ENCODE measurements around the gene FOXE3.

Gene FOXE3

DNA sequence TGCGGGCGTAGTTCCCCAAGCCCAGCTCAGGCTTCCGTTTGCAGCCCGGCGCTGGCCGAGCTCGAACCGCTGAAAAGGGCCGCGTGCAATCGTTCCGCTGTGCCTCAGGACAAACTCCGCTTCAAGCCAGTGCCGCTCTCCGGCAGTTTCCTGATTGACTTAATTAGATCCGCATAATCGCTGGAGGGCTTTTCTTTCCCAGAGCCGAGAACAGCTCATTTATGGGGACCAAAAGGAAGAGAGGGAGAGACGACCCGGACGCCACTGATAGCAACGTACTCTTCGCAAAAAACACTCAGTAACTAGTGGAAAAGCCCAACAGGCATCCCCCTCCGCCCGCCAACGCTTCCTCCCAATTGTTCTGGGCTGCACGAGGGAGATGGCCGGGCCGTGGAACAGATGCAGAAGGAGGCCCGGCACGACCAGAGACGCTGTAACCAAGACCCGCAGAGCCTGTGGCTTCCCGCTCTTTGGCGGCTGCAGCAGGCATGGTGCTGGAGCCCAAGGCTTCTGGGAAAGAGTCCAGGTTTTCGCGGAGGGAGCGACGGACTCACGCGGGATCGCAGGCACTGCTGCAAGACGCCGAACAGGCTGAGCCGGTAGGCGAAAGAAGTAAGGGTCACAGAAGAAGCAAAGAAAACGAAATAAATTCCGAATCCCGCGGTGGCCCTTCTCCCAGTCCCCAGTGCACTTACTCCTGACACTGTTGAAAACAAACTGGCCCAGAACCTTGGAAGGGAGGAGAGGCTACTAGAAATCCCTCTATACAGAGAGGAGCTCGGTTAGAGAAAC, 18.2 kb downstream of the FOXE3 start:
- WGBS (ENCODE audit: extremely low coverage, insufficient coverage, insufficient read length): no CpG with 5 or more reads among the region's 51 CpGs
- no peak overlapping the region for H4K12ac ChIP-seq (ENCODE audit: low read depth, low read length)
- H3K4ac ChIP-seq (ENCODE audit: low read depth, low read length): no peak overlapping the region
- peak overlapping the region; percentile 17 for H2AFZ ChIP-seq (ENCODE audit: insufficient read depth, low read length, poor library complexity)
- no peak overlapping the region for H2BK12ac ChIP-seq (ENCODE audit: low read length)
- H3K9me3 ChIP-seq (ENCODE audit: insufficient read depth, low read depth, low read length): peaks cover 3% of the 10 kb centered on the region
- H4K8ac ChIP-seq (ENCODE audit: low read depth, low read length): no peak overlapping the region
- H3K4me3 ChIP-seq (ENCODE audit: low read depth, low read length): no peak overlapping the region
- H3K23ac ChIP-seq (ENCODE audit: low read length): no peak overlapping the region
- no peak overlapping the region for H3K18ac ChIP-seq (ENCODE audit: low read length)
- DNase-seq: peak in 1 of 2 donors; percentile 44
- H3K79me2 ChIP-seq (ENCODE audit: control insufficient read depth, insufficient read depth, low read length, poor library complexity): no peaks in the 10 kb centered on the region
- H2BK120ac ChIP-seq (ENCODE audit: insufficient read depth, low read length, poor library complexity): no peak overlapping the region
- H4K91ac ChIP-seq (ENCODE audit: low read depth, low read length): no peak overlapping the region
- peak overlapping the region; percentile 20 for H3K4me2 ChIP-seq (ENCODE audit: low read length)
- no peak overlapping the region for H3K27ac ChIP-seq (ENCODE audit: low read depth, low read length)
- no peak overlapping the region for H2AK5ac ChIP-seq (ENCODE audit: low read length)
- H3K27me3 ChIP-seq (ENCODE audit: insufficient read depth, low read length): peaks cover 65% of the 10 kb centered on the region
- H3K14ac ChIP-seq (ENCODE audit: low read length): no peak overlapping the region
- no peak overlapping the region for H2BK5ac ChIP-seq (ENCODE audit: low read depth, low read length, poor library complexity)
- no peaks in the 10 kb centered on the region for H3K36me3 ChIP-seq (ENCODE audit: control insufficient read depth in 1 of 2, insufficient read depth in 2 of 2, low read length in 2 of 2)
- H3K4me1 ChIP-seq (ENCODE audit: control insufficient read depth in 1 of 2, insufficient read depth in 2 of 2, low read length in 2 of 2): peaks cover 10 to 19% of the 10 kb centered on the region in 2 experiments
- no peak overlapping the region for H3K9ac ChIP-seq (ENCODE audit: low read length)
- H3K79me1 ChIP-seq (ENCODE audit: low read length): no peaks in the 10 kb centered on the region

DNA sequence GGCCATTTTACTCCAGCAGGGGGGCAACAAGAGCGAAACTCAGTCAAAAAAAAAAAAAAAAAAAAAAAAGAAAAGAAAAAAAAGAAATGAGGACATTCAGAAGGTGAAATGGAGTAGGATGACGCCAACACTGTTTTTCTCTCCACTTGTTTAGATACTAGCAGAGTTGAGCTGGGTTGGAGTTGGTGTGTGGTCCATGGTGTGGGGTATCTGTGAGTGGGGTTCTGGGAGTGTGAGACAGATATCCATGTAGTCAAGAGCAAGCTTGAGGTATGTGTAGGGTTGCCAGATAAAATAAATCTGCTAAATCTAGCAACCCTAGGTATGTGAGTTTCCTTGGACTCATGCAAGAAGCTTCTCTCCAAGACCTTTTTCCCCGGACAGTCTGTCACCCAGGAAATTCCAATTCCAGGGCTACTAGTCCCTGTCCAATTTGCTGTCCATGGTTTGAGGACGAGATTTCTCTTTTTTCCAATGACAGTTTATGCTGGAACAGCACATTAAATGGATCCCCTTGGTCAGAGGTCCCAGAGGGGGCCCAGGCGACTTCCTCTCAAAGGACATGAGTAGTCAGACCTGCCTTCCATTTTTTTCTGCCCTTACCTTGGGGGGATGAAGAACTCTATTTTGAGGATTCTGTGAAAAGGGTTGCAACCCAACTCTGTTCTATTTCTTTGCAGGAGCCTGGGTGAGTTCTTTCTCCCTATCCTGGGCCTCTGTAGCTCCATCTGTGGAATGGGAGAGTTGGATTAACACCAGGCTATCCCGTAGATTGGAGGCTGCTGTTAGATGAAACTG, 19.6 kb downstream of the FOXE3 start:
- no peak overlapping the region for H2AK5ac ChIP-seq (ENCODE audit: low read length)
- no peak for DNase-seq
- no peak overlapping the region for H3K4me2 ChIP-seq (ENCODE audit: low read length)
- no peak overlapping the region for H4K12ac ChIP-seq (ENCODE audit: low read depth, low read length)
- no peaks in the 10 kb centered on the region for H3K79me2 ChIP-seq (ENCODE audit: control insufficient read depth, insufficient read depth, low read length, poor library complexity)
- H3K4me3 ChIP-seq (ENCODE audit: low read depth, low read length): no peak overlapping the region
- H3K14ac ChIP-seq (ENCODE audit: low read length): no peak overlapping the region
- no peak overlapping the region for H3K18ac ChIP-seq (ENCODE audit: low read length)
- no peak overlapping the region for H3K27ac ChIP-seq (ENCODE audit: low read depth, low read length)
- no peak overlapping the region for H2AFZ ChIP-seq (ENCODE audit: insufficient read depth, low read length, poor library complexity)
- H4K8ac ChIP-seq (ENCODE audit: low read depth, low read length): no peak overlapping the region
- peaks cover 79% of the 10 kb centered on the region for H3K27me3 ChIP-seq (ENCODE audit: insufficient read depth, low read length)
- WGBS (ENCODE audit: extremely low coverage, insufficient coverage, insufficient read length): no CpG with 5 or more reads among the region's 6 CpGs
- H3K36me3 ChIP-seq (ENCODE audit: control insufficient read depth in 1 of 2, insufficient read depth in 2 of 2, low read length in 2 of 2): no peaks in the 10 kb centered on the region
- H4K91ac ChIP-seq (ENCODE audit: low read depth, low read length): no peak overlapping the region
- no peak overlapping the region for H2BK12ac ChIP-seq (ENCODE audit: low read length)
- H3K79me1 ChIP-seq (ENCODE audit: low read length): no peaks in the 10 kb centered on the region
- no peak overlapping the region for H3K4ac ChIP-seq (ENCODE audit: low read depth, low read length)
- no peak overlapping the region for H2BK5ac ChIP-seq (ENCODE audit: low read depth, low read length, poor library complexity)
- no peak overlapping the region for H3K23ac ChIP-seq (ENCODE audit: low read length)
- peaks cover 4% of the 10 kb centered on the region for H3K9me3 ChIP-seq (ENCODE audit: insufficient read depth, low read depth, low read length)
- no peak overlapping the region for H2BK120ac ChIP-seq (ENCODE audit: insufficient read depth, low read length, poor library complexity)
- H3K4me1 ChIP-seq (ENCODE audit: control insufficient read depth in 1 of 2, insufficient read depth in 2 of 2, low read length in 2 of 2): peaks cover 10 to 19% of the 10 kb centered on the region in 2 experiments
- H3K9ac ChIP-seq (ENCODE audit: low read length): no peak overlapping the region

DNA sequence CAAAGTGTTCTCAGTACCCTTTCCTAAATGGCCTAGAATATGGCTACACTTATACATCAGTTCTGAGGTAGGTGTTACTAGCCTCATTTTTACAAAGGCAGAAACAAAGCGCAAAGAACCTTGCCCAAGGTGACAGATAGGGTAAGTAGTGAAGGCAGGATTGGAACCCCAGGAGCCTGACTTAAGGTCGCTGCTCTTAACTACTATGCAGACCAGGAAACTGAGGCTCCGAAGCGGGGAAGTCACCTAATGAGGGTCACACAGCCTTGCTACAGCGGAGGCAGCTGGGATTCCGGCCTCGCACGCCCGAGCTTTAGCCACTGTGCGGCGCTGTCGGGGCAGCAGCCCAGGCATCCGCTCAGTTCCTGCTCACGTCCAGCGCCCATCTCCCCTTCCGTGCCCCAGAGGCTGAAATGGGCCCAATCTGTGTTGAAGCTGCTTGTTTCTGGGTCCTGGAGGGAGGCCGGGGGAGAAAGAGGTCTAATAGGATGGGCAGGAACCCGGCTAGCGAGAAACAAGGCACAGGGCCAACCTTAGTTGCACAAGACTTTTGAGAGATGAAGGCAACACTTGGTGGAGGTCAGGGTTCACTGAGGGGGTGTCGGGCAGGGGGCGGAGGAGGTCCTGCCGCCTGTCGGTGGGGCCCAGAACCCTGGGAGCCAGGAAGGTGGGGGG, 20.4 kb downstream of the FOXE3 start:
- H3K79me1 ChIP-seq (ENCODE audit: low read length): no peaks in the 10 kb centered on the region
- no peak overlapping the region for H3K23ac ChIP-seq (ENCODE audit: low read length)
- peak overlapping the region; percentile 94 for H3K4me2 ChIP-seq (ENCODE audit: low read length)
- H3K4ac ChIP-seq (ENCODE audit: low read depth, low read length): no peak overlapping the region
- no peak overlapping the region for H3K18ac ChIP-seq (ENCODE audit: low read length)
- no CpG with 5 or more reads among the region's 23 CpGs for WGBS (ENCODE audit: extremely low coverage, insufficient coverage, insufficient read length)
- H4K8ac ChIP-seq (ENCODE audit: low read depth, low read length): no peak overlapping the region
- peaks cover 86% of the 10 kb centered on the region for H3K27me3 ChIP-seq (ENCODE audit: insufficient read depth, low read length)
- H4K12ac ChIP-seq (ENCODE audit: low read depth, low read length): no peak overlapping the region
- no peak overlapping the region for H2AK5ac ChIP-seq (ENCODE audit: low read length)
- H3K79me2 ChIP-seq (ENCODE audit: control insufficient read depth, insufficient read depth, low read length, poor library complexity): no peaks in the 10 kb centered on the region
- peak; percentile 48 to 69 for DNase-seq
- H2BK5ac ChIP-seq (ENCODE audit: low read depth, low read length, poor library complexity): no peak overlapping the region
- no peak overlapping the region for H3K9ac ChIP-seq (ENCODE audit: low read length)
- peaks cover 10 to 19% of the 10 kb centered on the region in 2 experiments for H3K4me1 ChIP-seq (ENCODE audit: control insufficient read depth in 1 of 2, insufficient read depth in 2 of 2, low read length in 2 of 2)
- no peak overlapping the region for H3K14ac ChIP-seq (ENCODE audit: low read length)
- no peak overlapping the region for H4K91ac ChIP-seq (ENCODE audit: low read depth, low read length)
- no peak overlapping the region for H2AFZ ChIP-seq (ENCODE audit: insufficient read depth, low read length, poor library complexity)
- H3K4me3 ChIP-seq (ENCODE audit: low read depth, low read length): no peak overlapping the region
- no peaks in the 10 kb centered on the region for H3K36me3 ChIP-seq (ENCODE audit: control insufficient read depth in 1 of 2, insufficient read depth in 2 of 2, low read length in 2 of 2)
- no peak overlapping the region for H3K27ac ChIP-seq (ENCODE audit: low read depth, low read length)
- no peak overlapping the region for H2BK120ac ChIP-seq (ENCODE audit: insufficient read depth, low read length, poor library complexity)
- H3K9me3 ChIP-seq (ENCODE audit: insufficient read depth, low read depth, low read length): peaks cover 4% of the 10 kb centered on the region
- no peak overlapping the region for H2BK12ac ChIP-seq (ENCODE audit: low read length)

DNA sequence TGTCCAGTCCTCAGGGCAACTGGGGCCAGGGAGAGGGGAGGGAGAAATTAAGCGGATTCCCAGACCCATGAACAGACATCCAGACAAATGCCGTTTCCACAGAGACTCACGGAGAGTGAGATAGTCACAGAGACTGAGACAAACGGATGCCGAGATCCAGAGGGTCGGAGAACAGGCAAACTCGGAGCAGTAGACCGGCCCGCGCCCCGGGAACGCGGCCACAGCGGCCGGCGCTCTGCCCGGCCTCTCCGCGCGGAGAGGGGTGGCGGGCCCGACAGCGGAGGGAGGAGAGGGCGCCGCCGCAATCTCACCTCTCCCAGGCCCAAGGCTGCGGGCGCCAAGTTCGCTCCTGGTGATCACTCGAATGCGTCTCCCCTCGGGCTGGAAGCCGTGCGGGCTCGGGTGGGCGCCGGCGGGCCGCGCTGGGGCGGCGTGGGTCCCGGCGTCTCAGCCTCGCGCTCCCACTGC, 20.9 kb downstream of the FOXE3 start:
- Histone ChIP-seq H3K79me2 (ENCODE audit: control insufficient read depth, insufficient read depth, low read length, poor library complexity) (no peaks in the 10 kb centered on the region), H3K79me1 (ENCODE audit: low read length) (no peaks in the 10 kb centered on the region), H4K8ac (ENCODE audit: low read depth, low read length) (peak overlapping the region; percentile 26), H3K4me3 (ENCODE audit: low read depth, low read length) (peak overlapping the region; percentile 76), H3K4me2 (ENCODE audit: low read length) (peak overlapping the region; percentile 94), H4K12ac (ENCODE audit: low read depth, low read length) (no peak overlapping the region), H3K9me3 (ENCODE audit: insufficient read depth, low read depth, low read length) (peaks cover 4% of the 10 kb centered on the region), H3K9ac (ENCODE audit: low read length) (no peak overlapping the region), H2BK12ac (ENCODE audit: low read length) (no peak overlapping the region), H3K27ac (ENCODE audit: low read depth, low read length) (no peak overlapping the region), H3K14ac (ENCODE audit: low read length) (no peak overlapping the region), H2BK120ac (ENCODE audit: insufficient read depth, low read length, poor library complexity) (no peak overlapping the region), H2AFZ (ENCODE audit: insufficient read depth, low read length, poor library complexity) (peak overlapping the region; percentile 32), H3K18ac (ENCODE audit: low read length) (no peak overlapping the region), H3K23ac (ENCODE audit: low read length) (no peak overlapping the region), H3K27me3 (ENCODE audit: insufficient read depth, low read length) (peaks cover 92% of the 10 kb centered on the region), H3K36me3 (ENCODE audit: control insufficient read depth in 1 of 2, insufficient read depth in 2 of 2, low read length in 2 of 2) (no peaks in the 10 kb centered on the region), H4K91ac (ENCODE audit: low read depth, low read length) (no peak overlapping the region), H2AK5ac (ENCODE audit: low read length) (no peak overlapping the region), H3K4me1 (ENCODE audit: control insufficient read depth in 1 of 2, insufficient read depth in 2 of 2, low read length in 2 of 2) (peaks cover 10 to 19% of the 10 kb centered on the region in 2 experiments), H2BK5ac (ENCODE audit: low read depth, low read length, poor library complexity) (no peak overlapping the region), H3K4ac (ENCODE audit: low read depth, low read length) (no peak overlapping the region)
- WGBS (ENCODE audit: extremely low coverage, insufficient coverage, insufficient read length): no CpG with 5 or more reads among the region's 46 CpGs
- peak in 1 of 2 donors; percentile 17 for DNase-seq

All from trophoblast cell (in vitro differentiated cells and primary cell).